ENCODE results near the gene UBAC2.

Gene UBAC2

GRCh38 chr13:99315186-99315585 is 114.5 kb downstream of the UBAC2 start:
- peak; percentile 42 for DNase-seq

DNA sequence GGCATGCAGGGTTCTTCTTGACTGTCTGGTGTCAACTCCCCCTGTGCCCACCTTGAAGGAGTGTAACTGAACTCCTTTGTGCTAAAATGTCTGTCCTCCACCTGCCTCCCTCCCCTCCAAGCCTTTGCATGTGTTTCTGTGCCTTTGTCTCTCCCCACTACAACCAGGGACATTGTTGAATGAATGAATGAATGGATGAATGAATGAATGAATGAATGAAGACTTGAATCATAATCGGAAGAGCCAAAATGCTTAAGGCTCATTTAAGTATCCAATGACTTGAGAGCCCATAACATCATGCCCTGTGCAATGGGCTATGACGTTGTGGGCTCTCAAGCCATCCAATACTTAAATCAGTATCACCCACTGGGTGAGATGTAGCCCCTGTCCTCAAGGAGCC is 115.6 kb downstream of the UBAC2 start:
- DNase-seq: no peak

GRCh38 chr13:99316657-99317256 is 116.1 kb downstream of the UBAC2 start:
- no peak for DNase-seq

- DNase-seq: no peak
Measured at GRCh38 chr13:99320693-99321481, 120.2 kb downstream of the UBAC2 start.

- no peak for DNase-seq
Measured at GRCh38 chr13:99321709-99322108, 121.1 kb downstream of the UBAC2 start.

DNA sequence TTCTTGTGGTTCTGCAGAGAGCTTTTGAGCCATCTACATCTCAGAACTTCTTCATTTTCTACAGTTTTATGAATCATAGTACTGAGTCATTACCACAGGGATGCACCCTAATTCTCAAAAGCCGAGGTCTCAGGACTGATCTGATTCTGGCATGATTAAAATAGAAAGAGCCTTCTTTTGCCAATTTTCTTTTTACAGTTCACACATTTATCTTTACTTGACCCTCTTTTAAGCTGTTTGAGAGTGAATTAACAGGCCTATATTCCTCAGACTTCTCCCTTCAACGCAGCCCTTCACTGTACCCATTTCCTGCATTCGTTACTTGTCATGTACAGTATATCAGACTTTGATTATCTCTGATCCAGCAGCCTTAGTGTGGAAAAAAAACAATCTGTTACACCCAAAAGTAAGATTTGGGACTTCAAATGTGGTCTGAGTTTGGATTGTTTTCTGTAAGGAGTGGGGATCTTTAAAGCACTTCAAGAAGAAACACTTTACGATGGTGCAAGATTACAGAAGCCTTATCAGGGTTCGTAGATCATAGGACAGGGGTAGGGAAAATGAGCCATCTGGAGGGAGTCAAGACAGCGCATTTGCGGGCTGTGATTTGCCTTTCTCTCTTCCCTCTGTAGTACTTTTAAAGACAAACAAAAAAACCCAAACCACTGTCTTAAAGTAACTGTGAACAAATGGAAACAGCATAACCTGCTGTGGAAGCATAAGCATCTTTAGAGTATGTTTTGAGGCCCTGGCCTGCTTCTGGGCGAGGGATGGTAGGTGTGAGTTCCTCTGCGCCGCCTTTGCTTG is 121.8 kb downstream of the UBAC2 start:
- peak; percentile 60 for DNase-seq

GRCh38 chr13:99323488-99323887 is 122.8 kb downstream of the UBAC2 start:
- DNase-seq: no peak

- no peak for DNase-seq
Measured at GRCh38 chr13:99326012-99326411, 125.4 kb downstream of the UBAC2 start.

GRCh38 chr13:99327126-99327525 is 126.5 kb downstream of the UBAC2 start:
- DNase-seq: no peak

GRCh38 chr13:99327761-99328160 is 127.1 kb downstream of the UBAC2 start:
- DNase-seq: no peak

DNA sequence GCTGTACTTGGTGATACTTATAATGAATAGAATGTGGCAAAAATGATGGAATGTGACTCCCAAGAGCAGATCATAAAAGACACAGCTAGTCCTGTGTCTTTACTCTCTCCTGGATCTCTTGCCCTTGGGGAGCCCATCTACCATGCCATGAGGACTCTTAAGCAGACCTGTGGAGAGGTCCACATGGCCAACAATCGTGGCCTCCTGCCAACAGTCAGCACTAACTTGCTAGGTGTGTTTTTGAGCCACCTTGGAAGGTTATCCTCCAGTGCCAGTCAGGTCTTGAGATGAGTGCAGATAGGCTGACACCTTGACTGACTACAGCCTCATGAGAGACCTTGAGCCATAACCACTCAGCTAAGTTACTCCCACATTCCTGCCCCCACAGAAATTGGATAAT is 128.8 kb downstream of the UBAC2 start:
- DNase-seq: no peak

DNA sequence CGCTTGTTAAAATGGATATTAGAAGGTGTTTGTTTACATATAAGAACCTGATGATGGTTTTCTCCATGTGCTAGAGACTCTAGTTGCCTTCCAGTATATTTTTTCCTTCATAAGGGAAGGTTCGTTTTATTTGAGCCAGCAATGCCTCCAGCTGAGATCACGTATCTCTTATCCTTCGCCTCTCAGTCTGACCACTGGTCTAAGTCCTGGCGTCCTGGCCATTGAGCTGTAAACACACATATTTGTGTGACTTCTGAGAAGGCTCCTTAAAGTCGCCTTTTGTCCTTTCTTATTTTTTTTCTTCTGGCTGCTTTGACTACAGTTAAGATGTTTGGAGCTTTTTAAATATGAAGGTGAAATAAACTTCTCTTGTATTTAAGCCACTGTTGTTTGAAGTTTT is 130.3 kb downstream of the UBAC2 start:
- DNase-seq: no peak

DNA sequence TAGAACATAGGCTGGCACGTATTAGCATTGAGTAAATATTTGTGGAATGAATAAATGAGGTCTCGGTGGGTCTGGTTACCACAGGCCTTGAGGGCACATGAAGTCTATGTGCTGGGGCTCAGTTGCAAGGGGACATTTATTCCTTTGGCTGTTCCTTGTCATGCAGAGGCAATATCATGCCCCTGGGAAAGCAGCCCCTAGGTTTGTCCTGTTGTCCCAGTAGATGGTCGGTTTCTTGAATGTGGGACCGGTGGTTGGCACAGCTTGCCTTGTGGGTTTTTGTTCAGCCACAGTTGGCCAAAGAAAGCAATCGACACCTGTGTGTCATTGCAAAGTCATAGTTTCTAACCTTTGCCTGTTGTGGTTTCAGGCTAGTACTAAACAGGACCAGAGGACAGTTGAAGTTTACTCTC is 131.2 kb downstream of the UBAC2 start:
- no peak for DNase-seq

- no peak for DNase-seq
Measured at GRCh38 chr13:99332456-99332855, 131.8 kb downstream of the UBAC2 start.

DNA sequence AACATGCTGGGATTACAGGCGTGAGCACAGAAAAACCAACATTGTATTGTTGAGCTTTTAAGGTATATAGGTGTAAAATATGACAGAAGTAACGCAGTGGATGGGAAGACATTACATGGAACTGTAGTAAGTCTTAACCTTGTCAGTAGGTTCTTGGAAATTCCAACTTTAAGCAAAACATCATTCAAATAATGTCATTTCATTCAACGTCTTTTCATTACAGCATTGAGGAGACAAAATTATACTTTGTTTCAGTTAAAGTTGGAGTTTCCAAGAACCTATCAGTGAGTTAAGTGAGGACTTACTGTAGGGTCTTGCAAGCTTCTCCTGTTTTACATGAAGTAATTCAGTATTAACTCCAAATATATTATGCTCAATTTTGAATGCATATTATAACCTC is 133.6 kb downstream of the UBAC2 start:
- no peak for DNase-seq

DNA sequence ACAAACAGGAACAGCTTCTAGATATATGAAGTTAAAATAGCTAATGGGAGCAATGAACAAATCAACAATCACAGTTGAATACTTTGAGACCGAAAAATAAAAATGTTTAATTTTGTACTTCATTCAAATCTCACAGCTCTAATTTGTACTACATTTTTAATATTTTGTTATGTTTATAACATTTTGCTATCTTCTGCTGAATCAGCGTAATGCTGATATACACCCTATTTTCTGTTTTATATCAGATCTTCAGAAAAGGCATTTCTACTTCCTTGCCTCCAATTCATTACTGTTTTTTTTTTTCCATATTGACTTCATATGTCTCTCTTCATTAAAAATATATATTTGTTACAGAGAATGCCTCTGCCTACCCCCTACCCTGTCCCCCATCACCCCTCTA is 134.4 kb downstream of the UBAC2 start:
- DNase-seq: no peak

- DNase-seq: no peak
Measured at GRCh38 chr13:99335603-99336002, 134.9 kb downstream of the UBAC2 start.

DNA sequence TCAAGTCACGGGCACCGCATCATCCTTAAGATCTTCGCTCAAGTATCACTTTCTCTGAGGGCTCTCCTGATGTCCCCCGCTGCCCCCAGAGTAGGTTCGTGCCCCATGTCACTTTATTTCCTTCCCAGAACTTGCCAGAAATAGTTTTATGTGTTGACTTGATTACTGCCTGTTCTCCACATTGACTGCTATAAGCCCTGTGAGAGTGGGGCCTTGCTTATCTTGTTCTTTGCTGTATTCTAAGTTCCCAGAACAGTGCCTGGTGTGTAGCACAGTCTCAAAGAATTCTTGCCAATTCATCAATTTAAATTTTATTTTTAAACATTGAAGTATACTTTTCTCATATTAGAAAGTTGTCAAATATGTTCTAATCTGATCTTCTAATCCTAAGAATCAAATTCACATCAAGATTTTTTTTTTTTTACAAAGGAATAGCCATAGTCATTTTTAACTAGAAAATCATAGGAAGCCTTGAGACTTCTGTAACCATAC is 138.6 kb downstream of the UBAC2 start:
- no peak for DNase-seq

DNA sequence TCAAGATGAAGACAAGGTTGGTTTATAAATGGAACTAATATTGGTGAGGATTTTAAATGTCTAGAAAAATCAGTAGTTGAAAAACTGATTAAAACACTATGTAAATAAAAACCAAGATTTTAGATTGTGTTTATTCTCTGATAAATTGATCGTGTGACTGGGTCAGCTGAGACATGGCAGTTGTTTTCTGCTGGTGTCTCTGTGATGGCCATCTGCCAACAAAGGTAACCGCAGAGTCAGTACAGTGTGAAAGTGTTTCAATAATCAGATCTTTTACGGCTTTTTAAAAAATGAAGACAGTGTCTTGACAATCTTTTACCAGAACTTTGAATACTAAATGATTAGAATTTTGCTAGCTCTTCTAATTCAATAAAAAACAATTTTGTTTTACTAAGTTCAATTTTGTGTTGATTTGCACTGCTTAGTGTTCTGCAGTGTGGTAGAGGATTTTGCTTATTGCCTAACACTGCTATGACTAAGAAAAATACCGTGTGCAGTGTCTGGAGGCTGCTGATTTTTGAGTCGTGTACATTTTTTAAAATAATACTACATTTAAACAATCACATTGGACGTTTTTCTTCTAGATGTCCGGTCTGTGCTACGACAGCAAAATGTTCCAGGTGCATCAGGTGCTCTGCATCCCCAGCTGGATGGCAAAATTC is 139.2 kb downstream of the UBAC2 start:
- peak; percentile 60 for DNase-seq

DNA sequence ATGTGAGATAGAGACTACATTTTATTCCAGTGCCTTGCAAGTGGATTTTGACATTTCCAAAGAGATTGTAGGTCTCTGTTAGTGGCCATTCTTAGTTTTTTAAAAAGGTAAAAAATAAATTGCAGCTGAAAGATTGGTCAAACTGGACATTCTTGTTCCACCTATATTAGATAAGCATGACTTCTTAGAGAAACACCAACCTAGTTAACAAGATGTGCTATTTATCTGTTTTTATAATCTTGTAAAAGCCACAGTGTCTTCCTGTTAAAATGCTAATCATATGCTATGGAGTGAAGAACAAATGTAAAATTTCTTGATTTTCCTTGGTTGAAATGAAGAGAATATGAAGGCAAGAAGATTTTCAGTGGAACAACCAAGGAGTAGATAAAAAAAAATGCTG is 140.0 kb downstream of the UBAC2 start:
- DNase-seq: no peak

- DNase-seq: no peak
Measured at GRCh38 chr13:99341969-99342722, 141.5 kb downstream of the UBAC2 start.

- DNase-seq: no peak
Measured at GRCh38 chr13:99342723-99343315, 142.2 kb downstream of the UBAC2 start.

Data from stimulated activated CD4-positive, alpha-beta T cell treated with anti-CD3 and anti-CD28 coated beads, Interleukin-15, amount 100 ng/mL, for 24 hours (primary cell).